OCI-M2 (cell line): Measurements from ENCODE around the gene CPPED1.
"Not testable (repeated sequence)": the region's sequence is repeated elsewhere in the genome, so short reads cannot be mapped to it uniquely, and the experiment has no call there.

Experiments used
- DNase-seq: peaks from one replicate; lab custom pipeline; 2025; ENCODE audit not compliant: unreplicated experiment; lab: John Stamatoyannopoulos, UW

The CPPED1 gene

GRCh38 chr16:12802661-12803060 lies 1.0 kb downstream of the CPPED1 start:
- DNase-seq = no peak

DNA sequence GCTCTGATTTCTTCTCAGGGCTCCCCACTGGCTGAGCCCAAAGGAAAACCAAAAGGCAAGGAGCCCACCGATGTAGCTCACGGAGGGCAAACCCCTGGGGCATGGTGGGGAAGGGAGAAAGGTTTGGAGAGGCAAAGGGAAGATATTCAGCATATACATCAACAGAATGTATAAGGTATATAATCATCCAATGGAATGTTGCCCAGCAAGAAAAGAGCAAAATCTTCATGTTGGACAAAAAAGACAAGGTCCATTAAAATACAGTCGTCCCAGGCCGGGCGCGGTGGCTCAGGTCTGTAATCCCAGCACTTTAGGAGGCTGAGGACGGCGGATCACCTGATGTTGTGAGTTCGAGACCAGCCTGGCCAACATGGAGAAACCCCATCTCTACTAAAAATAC lies 1.6 kb downstream of the CPPED1 start:
- no peak for DNase-seq

DNA sequence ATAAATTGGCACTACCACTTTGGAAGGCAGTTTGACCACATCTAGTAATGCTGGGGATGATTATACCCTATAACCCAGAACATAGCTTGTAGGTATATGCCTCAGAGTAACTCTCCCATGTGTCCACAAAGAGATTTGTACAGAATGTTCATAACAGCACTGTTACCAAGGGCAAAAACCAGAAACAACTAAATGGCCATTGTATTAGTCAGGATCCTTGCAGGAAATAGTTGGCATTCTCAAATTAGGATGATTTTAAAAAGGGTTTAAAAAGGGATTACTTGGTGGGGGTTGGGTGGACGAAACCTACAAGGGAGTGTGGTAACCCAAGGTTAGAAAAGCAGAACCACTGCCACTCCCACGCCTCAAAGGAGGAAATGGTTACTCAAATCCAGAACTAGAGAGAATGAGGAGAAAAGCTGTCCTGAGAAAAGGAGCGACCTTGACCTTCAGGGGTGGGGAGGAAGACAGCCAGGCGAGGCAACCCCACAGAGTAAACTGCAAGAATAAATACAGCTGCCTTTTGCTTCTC lies 2.1 kb downstream of the CPPED1 start:
- DNase-seq = no peak

GRCh38 chr16:12800817-12801216 lies 2.9 kb downstream of the CPPED1 start:
- DNase-seq = no peak

GRCh38 chr16:12799996-12800395 lies 3.7 kb downstream of the CPPED1 start:
- not testable (repeated sequence) for DNase-seq

GRCh38 chr16:12798846-12799245 lies 4.8 kb downstream of the CPPED1 start:
- no peak for DNase-seq

DNA sequence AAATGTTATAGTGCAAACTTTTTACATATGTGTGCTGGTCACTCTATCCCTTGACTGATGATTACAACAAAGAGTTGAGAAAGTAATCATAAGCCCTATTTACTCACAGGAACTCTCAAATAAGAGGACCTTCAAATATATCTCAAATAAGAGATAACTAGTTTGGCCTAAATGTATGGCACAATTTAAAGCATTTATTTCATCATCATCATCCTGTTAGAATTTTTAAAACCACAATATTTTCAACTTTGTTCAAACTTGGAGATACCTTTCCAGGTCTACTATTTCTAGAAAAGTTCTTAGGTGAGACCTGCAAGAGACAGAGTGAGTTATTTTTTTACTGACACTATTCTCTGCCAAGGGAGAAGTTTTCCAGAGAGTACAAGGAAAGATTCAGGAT lies 5.5 kb downstream of the CPPED1 start:
- DNase-seq = no peak

- DNase-seq = no peak
Observed at GRCh38 chr16:12796498-12796897, 7.2 kb downstream of the CPPED1 start.

DNA sequence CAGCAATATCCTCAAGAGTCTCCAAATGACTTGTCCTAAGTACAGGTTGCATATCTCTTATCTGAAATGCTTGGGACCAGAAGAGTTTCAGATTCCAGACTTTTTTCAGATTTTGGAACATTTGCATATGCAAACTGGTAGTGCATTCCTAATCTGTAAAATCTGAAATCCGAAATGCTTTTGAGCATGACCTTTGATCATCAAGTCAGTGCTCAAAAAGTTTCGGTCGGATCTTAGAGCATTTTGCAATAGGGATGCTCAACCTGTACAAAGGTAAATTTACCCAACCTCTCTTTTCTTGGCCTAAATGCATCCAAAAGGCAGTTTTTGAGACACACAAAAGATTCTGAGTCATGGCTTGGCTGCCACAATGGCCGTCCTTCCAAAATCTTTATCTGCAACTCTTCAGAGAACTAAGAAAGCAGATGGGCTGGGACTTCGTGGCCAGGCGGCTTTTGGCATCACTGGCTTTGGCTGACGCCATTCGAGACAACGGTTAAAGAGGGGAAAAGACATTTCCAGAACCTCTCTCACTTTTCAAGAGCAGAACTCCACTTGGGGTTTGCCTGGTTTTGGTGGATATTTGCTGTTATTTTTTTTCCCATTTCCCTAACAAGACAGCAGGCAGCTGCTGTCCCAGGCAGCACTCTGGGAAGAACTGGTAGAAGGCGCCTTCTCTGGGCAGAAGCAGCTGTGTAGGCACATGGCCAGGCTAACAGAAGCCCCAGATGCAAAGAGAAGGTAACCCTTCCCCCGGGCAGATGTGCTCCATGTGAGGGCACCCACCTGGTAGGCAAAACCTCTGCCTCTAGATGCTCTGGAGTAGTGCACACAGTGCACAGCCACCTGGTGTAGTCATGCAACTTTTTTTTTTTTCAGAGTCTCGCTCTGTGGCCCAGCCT lies 8.9 kb downstream of the CPPED1 start:
- DNase-seq = no peak

GRCh38 chr16:12793865-12794240 lies 9.8 kb downstream of the CPPED1 start:
- DNase-seq = no peak

DNA sequence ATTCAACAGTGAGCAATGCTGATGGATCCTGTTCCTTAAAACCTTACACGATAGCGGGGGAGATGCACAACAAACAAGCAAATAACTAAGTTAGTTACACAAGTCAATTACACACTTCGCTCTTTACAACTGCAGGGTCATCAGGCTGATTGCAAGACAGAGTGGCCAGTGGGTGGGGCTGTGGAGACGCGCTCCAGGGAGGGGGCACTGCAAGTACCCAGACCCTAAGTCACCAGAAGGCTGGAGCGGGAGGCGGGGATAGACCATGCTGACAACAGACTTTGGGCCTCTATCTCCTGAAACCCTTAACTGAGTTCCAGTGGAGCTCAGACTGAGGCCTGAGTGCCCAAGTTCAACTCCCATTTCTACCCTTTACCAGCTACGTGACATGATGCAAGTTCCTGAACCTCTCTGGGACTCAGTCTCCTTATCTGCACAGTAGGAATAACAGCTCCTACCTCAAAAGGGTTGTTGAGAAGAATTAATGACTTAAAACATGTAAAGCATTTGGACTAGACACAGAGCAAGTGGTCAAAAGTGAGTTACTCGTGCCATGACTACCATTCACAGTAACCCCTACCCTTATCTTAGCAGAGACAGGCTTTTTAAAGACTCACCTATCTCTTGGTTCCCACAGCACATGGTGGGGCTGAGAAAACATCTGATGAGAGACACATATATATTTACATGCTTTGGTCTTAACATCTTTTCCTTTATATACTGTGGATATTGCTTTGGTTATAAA lies 10.4 kb downstream of the CPPED1 start:
- DNase-seq = no peak

DNA sequence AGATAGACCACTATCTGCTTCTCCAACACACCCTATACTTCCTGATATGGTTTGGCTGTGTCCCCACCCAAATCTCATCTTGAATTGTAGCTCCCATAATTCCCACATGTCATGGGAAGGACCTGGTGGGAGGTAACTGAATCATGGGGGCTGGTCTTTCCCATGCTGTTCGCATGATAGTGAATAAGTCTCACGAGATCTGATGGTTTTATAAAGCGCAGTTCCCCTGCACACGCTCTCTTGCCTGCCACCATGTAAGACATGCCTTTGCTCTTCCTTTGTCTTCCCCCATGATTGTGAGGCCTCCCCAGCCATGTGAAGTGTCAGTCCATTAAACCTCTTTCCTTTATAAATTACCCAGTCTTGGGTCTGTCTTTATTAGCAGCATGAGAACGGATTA lies 11.2 kb downstream of the CPPED1 start:
- DNase-seq = not testable (repeated sequence)

- no peak for DNase-seq
Observed at GRCh38 chr16:12791340-12791739, 12.3 kb downstream of the CPPED1 start.

DNA sequence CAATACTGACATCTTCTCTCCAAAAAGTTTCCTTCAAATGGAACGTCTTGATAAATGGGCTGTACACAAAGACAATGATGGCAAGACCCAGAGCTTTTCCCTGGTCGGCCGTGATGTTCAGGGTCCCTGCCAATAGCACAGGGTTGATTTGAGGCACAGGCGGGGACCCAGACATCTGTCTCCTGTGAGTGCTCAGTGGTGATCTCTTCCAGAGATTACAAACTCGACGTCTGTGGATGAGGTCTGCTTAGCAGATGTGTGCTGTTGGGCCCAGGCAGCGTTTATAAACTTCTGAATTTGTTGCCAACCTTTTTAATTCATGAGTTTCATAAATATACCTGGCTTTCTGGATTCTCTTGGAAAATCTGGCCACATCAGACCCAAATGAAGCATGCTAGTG lies 14.9 kb downstream of the CPPED1 start:
- DNase-seq = no peak

GRCh38 chr16:12786081-12786480 lies 17.6 kb downstream of the CPPED1 start:
- DNase-seq = no peak

- no peak for DNase-seq
Observed at GRCh38 chr16:12784076-12784475, 19.6 kb downstream of the CPPED1 start.

DNA sequence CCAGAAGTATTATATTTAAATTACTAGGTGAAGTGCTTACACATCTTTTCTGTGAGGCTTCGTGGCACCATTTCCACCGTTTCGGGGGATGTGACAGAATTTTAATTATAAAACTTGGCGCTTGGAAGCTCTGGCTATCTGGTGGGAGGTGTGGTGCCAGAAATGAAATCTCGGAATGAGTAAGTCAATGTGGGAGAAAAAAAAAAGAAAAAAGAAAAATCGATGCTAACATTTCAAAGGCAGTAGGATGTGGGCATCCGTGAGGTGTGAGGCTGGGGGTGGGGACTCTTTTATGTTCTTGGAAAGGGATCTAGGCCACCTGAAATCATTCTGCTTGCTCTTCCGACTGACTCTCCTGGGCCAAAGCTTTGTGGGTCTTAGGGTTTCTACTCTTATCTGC lies 21.9 kb downstream of the CPPED1 start:
- no peak for DNase-seq

DNA sequence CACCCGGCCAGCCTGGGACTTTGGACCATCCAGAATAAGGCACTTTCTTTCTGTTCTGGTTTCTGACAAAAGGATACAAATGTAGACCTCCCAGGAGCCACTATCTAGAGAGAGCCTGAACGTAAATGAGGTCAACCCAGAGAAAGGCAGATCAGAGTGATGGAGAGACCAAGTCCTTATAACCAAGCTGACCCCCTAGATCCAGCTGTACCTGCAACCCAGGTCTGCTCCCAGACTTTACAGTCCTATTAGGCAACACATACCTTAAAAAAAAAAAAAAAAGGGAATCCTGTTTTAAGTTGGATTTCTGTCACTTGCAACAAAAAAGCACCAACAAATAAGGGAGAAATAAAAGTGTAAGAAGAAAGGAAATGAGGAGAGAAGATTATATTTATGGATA lies 23.2 kb downstream of the CPPED1 start:
- DNase-seq = no peak

- DNase-seq = no peak
Observed at GRCh38 chr16:12778726-12779125, 25.0 kb downstream of the CPPED1 start.

GRCh38 chr16:12775656-12776236 lies 27.9 kb downstream of the CPPED1 start:
- DNase-seq = no peak

- DNase-seq = no peak
Observed at GRCh38 chr16:12773221-12773620, 30.5 kb downstream of the CPPED1 start.

DNA sequence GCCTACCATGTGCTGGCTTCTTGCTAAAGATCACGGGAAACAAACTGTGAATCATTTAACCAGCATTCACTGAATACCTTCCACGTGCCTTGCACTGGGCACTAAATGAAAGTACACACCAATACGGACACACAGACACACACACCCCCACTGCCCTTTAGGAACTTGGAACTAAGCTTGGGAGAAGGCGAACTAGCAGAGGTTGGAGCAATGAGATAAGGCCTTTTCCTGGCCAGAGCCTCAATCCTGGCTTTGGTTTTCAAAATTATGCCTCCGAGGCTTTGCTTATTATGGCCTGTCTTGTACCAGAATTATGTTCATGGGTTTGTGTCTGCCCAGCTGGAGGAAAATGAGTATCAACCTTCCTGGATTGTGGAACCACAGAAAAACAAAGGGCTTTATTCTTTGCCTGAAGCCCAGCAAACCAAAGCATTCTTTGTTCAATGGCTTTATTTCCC lies 32.3 kb downstream of the CPPED1 start:
- no peak for DNase-seq
